ENCODE measurements around the gene ACSL1.
A peak's percentile ranks its signal among the peaks of the same experiment; 100 is the strongest.
"Not testable (repeated sequence)": the region's sequence is repeated elsewhere in the genome, so short reads cannot be mapped to it uniquely, and the experiment has no call there.

Gene ACSL1

DNA sequence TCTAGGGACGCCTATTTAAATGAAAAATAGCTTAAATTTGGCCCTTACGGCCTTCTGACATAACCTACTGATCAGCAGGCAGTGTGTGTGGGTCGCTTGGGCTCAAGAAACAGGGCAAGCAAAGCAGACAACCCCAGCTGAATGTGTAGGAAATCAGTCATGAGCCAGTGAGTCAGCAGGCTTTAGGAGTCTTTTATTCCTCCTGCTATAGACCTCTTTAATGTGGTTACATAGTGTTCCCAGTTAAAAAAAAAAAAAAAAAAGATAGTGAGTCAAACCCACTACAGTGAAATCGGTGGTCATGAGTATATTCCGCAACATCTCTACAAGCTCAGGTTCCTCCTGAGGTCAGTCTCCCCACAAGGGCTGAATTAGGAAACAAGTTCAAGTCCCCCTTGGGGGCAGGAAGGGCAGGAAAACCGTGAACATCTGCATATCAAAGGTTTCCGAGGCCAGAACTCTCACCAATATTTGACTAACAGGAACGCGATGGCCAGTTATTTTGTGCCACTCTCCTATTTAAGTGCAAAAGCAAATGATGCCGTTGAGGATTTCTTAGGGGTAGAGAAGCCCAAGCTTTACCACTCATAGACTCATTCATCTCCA lies 32.7 kb downstream of the ACSL1 start:
- peak in 7 of 51 donors; percentile 17 to 47 (median 38) for DNase-seq

DNA sequence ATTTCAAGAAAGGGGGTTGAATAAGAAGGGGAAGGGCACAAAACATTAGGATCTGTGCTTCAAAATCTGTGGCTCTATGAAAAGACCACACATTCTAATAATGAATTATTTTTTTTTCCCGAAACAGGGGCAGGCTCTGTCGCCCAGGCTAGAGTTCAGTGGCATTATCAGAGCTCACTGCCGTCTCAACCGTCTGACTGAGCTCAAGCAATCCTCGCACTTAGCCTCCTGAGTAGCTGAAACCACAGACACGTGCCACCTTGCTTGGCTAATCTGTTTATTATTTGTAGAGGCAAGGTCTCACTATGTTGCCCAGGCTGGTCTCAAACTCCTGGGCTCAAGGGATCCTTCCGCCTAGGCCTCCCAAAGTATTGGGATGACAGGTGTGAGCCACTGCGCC lies 33.4 kb downstream of the ACSL1 start:
- DNase-seq = no peak

DNA sequence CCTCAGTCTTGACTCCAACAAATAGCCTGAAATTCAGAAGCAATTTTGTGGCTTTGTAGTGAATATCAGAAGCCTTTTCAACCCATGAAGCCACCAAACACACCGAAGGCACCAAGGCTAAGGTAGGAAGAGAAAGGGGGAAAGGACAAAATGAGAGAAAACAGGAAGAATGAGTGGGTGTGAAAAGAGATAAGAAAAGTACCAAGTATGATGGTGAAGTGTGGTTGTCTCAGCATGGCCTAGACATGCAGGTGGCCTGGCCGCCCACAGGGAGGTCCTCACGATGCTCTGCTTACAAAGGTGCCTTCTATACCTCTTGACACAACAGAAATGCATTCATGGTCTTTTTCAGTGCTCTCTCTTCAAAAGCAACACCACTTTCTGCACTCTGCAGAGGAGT lies 34.9 kb downstream of the ACSL1 start:
- DNase-seq = no peak

DNA sequence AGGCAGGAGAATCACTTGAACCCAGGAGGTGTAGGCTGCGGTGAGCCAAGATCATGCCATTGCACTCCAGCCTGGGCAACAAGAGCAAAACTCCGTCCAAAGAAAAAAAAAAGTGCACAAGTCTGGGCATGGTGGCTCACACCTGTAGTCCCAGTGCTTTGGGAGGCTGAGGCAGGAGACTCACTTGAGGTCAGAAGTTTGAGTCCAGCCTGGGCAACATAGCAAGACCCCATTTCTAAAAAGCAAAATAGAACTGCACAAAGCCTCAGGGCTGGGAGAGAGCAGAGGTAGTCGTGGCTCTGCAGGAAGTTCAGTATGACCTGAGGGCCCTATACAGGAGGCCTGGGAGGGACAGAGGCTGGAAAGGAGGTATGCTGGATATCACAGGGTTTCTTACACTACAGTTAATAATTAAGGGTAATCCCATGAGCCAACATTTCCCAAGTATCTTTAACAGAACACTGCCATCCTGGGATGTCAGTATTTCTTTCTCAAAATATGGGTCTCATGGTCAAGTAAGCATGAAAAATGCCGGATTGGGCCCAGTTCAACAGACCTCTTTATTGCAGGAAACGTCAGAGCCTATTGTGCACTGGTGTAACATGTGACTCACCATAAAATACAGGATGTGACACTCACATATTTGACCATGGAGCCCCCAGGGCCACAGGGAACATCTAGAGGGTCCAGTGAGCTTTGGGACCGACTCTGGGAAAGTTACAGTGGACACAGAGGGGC lies 37.8 kb downstream of the ACSL1 start:
- no peak for DNase-seq

DNA sequence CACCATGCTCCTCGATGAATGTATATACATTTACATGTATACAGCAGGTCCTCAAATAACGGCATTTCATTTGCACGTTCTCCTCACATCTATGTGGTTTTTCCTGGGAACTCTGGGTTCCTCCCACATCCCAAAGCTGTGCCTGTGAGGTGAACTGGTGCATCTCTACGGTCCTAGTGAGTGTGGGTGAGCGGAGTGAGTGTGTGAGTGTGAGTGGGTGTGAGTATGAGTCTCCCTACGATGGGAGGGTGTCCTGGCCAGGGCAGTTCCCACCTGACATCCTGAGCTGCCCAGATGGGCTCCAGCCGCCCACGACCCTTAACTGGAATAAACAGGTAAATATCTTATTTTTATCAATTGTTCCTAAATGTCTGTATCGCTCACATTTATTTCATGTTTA lies 40.0 kb downstream of the ACSL1 start:
- DNase-seq = no peak

DNA sequence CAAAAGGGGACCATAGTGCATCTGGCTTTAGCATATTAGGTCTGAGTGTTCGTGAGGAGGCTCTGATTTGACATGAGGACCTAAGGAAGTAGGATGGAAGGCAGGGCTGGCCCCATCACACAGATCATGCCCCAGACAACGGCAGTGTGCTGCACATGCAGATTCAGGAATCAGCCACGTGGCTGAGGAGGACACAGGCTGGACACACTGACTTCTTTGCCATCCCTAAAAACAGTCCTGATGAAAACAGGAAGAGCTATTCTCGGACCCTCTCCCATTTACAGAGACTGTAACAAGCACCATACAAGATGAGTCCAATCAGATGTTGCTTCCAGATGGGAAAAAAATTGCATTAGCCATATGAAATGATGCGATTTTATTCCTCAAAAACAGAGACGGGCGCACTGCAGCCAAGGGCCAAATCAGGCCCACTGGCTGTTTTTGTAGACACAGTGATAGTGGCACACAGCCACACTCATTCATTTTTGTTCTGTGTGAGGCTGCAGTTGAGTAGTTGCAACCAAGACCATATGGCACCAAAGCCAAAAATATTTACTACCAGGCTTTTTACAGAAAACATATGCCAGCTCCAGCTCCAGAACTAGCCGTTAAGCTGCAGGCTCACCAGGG lies 41.0 kb downstream of the ACSL1 start:
- DNase-seq = peak in 1 of 51 donors; percentile 10

DNA sequence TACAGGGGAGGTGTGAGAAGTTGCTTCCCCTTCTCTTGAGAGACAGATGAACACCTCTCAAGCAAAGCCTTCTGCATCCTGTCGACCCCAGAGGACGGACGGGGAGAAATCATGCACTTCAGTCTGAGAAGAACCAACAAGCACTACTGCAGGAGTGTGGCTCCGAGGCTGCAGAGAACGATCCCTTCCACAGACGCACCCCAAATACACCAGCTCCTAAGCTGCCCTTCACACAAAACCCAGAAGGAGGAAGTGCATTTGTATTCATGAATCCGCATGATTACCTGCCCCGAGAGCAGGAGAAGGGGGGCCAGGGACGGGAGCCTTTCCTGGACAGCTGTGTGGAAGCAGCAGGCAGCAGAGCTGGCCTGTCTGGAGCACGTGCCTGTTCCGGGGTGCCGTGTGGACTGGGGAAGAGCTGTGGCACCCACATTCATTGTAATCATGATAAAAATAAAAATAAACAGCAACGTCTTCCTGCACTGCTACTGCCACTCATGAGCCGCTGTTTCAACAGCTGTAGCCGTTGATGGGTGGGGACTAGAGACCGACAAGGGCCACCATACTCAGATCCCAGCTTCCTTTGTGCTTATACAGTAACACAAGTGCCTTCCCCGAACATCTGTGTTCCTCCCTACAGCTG lies 42.9 kb downstream of the ACSL1 start:
- DNase-seq = no peak

DNA sequence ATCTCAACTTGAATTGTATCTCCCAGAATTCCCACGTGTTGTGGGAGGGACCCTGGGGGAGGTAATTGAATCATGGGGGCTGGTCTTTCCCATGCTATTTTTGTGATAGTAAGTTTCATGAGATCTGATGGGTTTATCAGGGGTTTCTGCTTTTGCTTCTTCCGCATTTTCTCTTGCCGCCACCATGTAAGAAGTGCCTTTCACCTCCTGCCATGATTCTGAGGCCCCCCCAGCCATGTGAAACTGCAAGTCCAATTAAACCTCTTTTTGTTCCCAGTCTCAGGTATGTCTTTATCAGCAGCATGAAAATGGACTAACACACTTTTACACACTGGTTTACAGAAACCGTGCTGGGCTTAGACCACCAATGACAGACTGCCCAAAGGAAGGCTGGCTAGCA lies 46.6 kb downstream of the ACSL1 start:
- DNase-seq = not testable (repeated sequence)

DNA sequence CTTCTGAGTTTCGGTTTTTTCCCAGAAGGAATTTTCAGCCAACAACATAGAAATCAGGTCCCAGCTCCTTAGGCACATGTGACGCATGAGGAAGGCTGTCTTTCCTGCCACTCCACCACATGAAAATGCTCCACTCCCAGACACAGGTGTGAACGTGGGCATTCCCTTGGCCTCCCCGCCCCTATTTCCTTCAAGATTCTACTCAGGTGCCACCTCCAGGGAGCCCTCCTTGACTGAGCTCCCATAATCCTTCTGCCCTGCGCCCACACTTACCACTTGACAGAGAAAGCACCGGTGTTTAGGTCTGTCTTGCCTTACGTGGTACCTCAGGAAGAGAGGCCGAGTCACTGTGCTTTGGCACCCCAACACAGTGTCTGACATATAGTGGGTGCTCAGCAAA lies 47.4 kb downstream of the ACSL1 start:
- no peak for DNase-seq

DNA sequence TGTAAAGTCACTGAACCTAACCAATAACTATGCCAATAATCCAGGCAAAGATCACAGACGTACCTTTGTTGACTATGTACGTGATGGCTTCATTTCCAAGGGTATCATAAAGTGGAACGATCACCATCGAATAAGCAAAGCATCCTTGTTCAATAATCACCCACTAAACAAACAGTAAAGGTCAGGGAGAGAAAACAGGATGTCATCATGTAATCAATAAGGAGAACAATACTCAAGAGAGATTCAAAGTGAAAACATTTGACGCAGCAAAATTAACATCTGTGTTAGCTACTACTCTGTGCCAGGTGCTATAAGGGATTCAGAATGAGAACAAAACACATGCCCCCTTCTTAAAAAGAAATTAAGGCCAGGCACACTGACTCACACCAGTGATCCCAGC lies 48.9 kb downstream of the ACSL1 start:
- DNase-seq = no peak

DNA sequence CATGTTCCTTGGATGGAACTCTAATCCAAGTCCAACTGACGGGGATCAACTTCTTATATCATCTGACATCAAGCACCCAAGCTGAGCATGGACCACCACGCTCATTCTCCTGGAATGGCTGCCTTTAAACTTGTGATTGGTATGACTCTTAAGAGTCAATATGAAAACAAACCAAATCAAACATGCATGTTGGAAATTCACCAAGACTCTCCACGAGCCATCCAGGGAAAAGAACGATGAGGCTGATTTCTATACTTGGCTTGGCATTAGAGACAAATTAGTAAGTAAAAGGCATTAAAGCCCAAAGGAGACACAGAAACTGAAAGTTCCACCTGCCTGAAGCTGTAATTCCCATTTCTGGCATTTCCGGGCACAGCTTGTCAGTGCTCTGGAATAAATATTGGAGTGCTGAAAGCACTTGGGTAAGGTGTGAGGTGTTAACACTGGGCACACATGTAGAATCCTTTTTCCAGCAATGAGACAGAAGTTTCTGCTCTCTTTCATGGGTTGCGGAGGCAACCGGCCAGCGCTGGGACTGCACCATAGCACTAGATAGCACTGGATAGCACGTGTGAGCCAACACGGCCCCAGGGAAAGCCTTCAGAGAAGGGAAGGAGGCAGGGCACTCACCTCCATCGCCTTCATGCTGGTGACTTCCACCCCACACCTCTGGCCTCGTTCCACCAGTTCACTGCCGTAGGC lies 49.8 kb downstream of the ACSL1 start:
- DNase-seq = no peak

DNA sequence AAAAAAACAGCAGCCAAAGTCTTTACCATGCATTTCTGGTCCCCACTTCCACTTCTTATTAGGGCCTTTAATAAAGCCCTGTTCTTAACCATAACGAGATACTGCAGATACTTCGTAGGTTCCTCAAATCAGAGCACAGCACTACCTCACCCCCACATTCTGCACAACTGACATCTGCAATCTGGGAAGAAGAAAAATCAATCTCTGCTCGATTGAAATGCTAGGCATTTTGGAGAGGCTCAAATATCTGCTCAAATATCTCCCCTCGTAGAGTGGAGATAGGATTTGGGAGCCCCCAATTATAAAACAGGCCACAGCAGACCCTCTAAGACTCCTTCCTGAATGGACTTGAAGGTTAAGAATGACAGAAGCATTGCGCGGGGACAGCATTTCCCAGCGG lies 51.6 kb downstream of the ACSL1 start:
- no peak for DNase-seq

DNA sequence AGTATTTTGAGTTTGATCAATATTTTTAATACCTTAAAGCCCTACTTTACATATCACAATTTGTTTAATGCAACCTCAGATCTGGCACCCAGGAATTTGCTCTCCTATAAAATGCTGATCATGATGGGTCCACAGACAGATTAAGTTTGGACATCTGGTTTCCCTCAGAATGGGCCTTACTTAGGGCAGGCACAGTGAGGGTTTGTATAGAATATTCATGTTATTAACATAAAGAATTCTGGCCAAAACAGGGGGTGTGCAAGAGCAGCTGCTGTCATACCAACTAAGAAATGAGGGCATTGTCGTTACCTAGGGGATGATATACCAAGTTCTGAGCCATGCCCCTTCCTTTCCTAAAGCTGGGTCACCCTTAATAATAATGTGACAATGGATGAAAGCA lies 54.4 kb downstream of the ACSL1 start:
- no peak for DNase-seq

DNA sequence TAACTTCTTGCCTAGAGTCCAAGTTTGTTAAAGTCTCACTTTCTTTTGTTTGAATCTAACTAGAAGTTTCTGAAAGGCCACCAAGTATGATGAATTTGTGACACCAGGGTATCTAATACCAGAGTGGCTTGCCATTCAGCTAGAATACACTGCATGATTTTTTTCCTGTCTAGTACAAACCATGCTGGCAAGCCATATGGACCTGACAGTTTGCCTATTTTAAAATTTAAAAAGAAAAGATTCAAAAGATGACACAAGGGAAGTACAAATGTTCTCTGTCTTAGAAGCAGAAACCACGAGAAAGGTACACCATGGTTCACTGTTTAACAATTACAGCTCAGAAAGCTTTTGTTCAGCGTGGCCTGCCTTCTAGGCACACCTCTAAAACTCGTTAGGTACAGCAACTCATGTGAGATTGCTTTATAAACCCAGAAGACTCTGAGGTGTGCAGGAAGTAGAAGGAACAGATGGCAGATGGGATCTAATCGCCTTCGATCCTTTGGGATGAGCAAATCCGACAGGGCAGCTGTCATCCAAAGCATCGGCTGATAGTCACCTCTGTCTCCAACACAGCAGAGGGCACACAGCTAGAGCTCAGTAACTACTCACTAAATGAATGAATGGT lies 56.5 kb downstream of the ACSL1 start:
- no peak for DNase-seq

DNA sequence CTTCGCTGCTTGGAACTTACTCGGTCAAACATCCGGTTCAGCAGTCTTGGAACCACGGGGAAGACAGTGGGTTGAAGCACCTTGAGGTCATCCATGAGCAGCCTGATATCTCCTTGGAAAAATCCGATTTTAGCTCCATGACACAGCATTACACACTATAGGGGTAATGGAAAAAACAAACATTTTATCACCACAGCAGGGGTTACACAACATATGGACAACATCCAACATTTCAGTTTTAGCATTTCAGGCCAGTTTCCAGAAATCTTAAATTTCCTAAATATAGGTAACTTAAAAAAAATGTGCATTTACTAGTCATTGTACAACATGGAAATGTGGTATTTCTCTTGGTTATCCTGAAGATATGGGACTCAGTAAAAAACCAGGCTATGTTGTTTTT lies 57.5 kb downstream of the ACSL1 start:
- DNase-seq = no peak

DNA sequence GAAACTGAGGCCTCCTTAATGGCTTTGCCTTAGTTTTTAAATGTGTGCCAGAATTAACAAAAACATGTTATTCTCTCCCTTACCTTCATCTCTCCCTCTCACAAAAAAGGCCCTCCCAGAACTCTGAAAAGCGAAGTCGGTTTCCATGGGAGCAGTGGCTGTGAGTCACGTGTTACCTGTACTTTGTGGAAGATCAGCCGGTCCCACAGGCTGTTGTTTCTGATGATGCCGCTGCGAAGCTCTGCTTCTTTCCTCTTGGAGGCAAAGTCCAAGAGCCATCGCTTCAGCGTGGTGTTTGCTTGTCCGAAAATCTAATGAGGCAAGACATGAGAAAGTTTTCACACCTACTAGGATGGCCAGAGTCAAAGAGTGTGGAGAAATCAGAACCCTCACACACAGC lies 59.3 kb downstream of the ACSL1 start:
- peak in 4 of 51 donors; percentile 8 to 47 (median 21) for DNase-seq

DNA sequence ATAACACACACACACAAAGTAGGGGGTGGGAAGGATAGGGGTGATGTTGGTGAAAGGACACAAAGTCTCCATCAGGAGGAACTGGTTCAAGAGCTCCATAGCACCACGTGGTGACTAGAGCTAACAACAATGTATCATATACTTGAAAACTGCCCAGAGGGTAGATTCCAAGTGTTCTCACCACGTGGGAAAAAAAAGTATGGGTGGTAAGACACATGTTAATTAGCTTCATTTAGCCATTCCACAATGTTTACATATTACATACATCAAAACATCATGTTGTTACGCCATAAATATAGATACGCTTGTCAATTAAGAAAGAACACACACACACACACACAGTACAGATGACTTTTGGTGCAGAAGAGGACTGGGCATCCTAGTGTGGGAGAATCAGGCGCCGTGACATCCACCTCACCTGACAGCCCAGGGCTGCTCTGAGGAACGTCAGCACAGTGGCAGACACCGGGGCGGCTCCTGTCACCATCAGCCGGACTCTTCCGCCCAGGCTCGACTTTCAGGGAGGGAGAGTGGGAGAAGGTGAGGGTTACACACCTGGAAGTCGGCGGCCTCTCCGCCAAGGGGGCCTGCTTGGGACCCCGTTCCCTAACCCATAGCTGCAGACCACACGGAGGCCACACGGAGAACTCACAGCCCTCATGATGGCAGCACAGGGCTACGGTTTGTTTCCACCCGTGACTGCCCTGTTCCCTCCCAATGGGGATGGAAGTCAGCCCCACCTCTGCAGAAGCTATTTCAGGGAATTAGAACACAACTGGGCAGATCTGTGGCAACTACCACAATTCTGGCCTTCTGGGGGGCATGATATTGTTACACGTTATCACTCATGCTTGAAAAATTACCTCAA lies 60.1 kb downstream of the ACSL1 start:
- peak in 1 of 51 donors; percentile 38 for DNase-seq

DNA sequence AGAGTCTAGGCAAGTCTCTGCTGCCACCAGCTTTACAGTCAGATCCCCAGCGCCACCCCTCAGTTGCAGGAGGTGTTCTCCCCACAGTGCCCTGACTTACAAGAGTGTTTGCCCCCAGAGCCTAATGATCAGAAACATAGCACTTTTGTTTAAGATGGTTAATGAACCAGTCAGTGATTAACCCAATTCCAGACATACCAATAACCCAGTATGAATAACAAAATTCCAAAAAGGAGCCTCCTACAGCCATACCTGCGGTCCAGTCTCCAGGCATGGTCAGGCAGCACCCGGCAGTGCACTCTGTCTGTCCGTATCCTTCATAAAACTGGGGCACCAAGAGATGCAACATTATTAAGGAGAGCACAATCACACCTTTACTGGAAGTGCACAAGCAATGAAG lies 61.2 kb downstream of the ACSL1 start:
- DNase-seq = no peak

DNA sequence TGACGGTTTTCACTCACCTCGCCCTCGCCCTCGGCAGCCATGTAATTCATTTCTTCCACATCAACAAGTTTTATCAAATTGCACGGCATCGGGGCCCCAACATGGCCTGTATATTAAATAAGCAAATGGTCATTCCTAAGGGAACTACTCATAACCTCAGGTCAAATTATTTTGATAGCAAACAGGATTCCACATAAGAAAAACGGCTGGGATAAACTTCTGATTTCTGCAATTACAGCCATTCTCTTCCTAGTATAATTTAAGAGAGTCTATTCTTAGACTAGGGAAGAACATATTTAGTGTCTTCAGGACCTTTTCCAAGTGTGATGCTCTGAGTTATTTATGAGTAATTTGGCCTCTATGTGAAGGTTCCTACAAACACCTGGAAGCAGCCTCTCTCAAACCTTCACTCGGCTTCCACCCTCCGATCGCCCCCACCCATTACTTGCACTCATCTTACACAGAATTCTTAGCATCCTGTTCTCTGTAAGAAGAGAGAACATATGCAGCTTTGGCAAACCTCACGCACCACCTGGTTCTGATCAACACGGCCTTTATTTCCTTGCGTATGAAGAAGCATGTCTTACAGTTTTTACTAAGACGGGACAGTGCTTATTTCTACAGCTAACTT lies 62.5 kb downstream of the ACSL1 start:
- DNase-seq = no peak

DNA sequence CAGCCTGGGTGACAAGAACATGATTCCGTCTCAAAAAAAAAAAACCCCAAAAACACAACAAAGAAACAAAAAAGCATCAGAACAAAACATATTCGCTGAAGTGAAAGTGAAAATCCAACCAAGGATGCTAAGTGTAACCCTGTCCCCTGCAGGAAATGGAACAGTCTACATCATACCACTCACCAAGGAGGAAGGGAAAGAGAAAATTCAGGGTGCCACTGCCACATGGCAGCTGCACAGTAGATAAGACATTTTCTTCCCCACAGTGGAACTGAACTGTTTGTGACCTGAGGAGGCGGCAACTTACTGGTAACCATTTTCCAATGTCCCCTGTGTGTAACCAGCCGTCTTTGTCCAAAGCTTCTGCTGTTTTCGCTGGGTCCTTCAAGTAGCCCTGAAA lies 63.7 kb downstream of the ACSL1 start:
- no peak for DNase-seq

All from hypothalamus (tissue), 51 donors.